Caki2 (cell line): ENCODE results near the gene DCAF7. TPM values are rescaled to one million over a fixed set of nuclear protein-coding genes. Genes with fewer than 3 reads are reported as not detected.

Experiments used
- DNase-seq: peaks from one replicate; pipeline ENCODE4 v3.0.0-alpha.2; 2015; ENCODE audit warnings: low read depth
- in situ Hi-C: cut with HindIII; loops from 2 replicates; pipeline ENCODE4 v1.10.0; 2016; ENCODE audit warnings: low sequenced_read_pairs, low pct_unique_long_range_greater_than_20kb, mixed read lengths
- total RNA-seq: library from RNA; depleted of rRNA; stranded (reverse); fragments of >200 nt; shearing (Covaris generic); gene quantifications from 2 replicates; pipeline ENCODE4 v1.2.3, GENCODE V29; 2014; ENCODE audit warnings: low replicate concordance; rRNA removed

Gene DCAF7
- total RNA-seq, 1 experiment from 2014 or later, result 9.8 TPM

DNA sequence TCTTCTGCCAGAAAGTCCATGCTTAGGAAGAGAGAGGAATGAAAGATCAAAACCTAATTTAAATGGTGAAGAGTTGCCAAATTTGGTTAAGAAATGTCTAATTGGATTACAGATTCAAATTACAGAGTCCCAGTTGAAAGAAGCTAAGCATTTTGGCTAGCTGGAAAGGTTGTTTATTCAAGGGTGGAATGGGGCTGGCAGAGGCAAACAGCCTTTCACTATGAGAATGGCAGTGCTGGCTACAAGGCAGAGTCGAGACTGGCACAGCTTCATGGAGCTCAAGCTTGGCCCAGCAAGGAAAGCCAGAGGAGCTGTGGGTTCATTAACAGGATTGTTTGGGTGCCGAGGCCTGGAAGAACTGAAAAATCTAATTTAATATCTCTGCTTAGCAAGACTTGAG, 85.5 kb downstream of the DCAF7 start:
- no peak for DNase-seq
- in situ Hi-C loops, result no loop called here

DNA sequence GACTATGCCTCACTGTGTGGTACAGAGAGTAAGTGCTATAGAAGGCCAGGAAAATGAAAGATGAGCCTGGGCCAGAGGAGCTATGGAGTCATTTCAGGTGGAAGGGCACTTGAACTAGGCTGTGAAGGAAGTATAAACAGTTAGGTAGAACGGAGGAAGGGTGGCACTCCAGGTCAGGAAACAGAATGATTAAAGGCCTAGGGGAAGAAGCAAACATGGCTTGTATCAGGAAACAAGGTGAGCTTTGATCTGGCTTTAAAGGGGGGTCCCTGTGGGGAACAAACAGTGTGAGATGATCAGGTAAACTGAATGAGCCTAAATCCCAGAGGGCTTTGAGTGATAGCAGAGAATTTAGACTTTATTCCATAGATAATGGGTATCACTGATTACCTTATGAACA, 88.8 kb downstream of the DCAF7 start:
- no peak for DNase-seq
- in situ Hi-C loops, result no loop called here

DNA sequence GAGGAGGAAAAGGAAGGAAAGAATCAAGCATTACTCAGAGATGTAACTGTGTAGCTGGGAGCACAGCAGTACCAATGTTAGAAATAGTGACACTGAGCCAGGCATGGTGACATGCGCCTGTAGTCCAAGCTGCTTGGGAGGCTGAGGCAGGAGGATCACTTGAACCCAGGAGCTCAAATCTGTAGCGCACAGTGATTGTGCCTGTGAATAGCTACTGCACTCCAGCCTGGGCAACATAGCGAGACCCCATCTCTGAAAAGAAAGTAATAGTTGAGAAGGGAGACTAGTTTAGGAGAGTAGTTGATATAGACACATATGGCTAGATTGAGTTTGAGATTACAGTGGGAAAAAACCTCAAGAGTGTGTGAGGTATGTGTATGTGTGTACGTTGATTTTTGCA, 89.8 kb downstream of the DCAF7 start:
- in situ Hi-C loops, result no loop called here
- no peak for DNase-seq

DNA sequence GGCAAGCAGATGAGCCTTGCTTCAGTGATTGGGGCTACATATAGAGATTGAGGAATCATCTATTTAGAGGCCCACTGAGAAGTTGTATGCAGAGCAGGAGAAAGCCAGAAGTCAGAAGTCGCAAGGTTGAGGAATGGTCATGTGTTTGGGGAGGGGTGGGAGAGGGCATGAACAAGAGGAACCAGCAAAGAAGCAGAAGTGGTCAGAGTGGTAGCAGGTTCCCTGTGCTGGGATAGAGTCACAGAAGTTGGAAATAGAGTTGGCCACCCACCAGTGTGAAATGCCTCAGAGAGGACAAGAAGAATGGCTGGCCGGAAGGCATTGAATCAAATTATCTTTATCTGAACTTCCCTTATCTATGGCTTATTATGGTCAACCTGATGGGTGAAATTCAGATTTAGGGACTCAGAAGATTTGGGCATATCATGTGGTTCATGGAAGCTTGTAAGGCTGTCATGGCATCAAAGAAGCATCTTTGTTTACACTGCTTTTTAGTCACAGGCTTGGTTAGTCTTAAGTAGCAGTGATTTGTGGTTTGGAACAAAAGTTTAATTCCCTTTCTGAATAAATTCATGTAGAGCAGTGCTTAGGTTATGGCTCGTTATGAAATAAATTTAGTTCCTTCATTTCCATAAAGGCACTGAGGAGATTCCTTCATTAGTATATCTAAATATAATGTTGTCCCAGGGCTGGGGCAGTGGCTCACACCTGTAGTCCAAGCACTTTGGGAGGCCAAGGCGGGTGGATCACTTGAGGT, 91.6 kb downstream of the DCAF7 start:
- DNase-seq, result no peak
- in situ Hi-C loops, result no loop called here

Other genes starting within 250 kb of the DCAF7 start
- 40.1 and 43.8 TPM in 2 replicates for gene CYB561, start 104.2 kb upstream of the DCAF7 start, total RNA-seq
- not detected in 2 replicates for gene ACE, start 73.4 kb upstream of the DCAF7 start, total RNA-seq
- 0.09 TPM in 1 of 2 replicates, not detected in the other for gene KCNH6, start 27.1 kb upstream of the DCAF7 start, total RNA-seq
- 43.0 and 55.4 TPM in 2 replicates for gene TACO1, start 50.4 kb downstream of the DCAF7 start, total RNA-seq
- 14.5 and 16.7 TPM in 2 replicates for gene MAP3K3, start 71.9 kb downstream of the DCAF7 start, total RNA-seq
- gene LIMD2, start 149.6 kb downstream of the DCAF7 start, total RNA-seq, result 5.5 and 6.7 TPM in 2 replicates
- 14.7 and 17.5 TPM in 2 replicates for gene STRADA, start 191.3 kb downstream of the DCAF7 start, total RNA-seq
- 35.5 and 37.9 TPM in 2 replicates for gene CCDC47, start 223.1 kb downstream of the DCAF7 start, total RNA-seq
- 18.5 and 23.7 TPM in 2 replicates for gene DDX42, start 223.7 kb downstream of the DCAF7 start, total RNA-seq